Epithelial cell of proximal tubule (primary cell): Measurements from ENCODE around the gene KMT2E. TPM values are rescaled to one million over a fixed set of nuclear protein-coding genes. Genes with fewer than 3 reads are reported as not detected.

Source experiments
- DNase-seq: peaks from one replicate; pipeline ENCODE4 v3.0.0-alpha.2; 2011; ENCODE audit warnings: low read depth
- H3K4me3 ChIP-seq: 2 replicates; pipeline ENCODE4 v1.5.1; 2011; ENCODE audit warnings: low read depth, mild to moderate bottlenecking, low read length
- total RNA-seq: library from RNA; depleted of rRNA; stranded (reverse); fragments of >200 nt; gene quantifications from 2 replicates; pipeline ENCODE4 v1.2.3, GENCODE V29; 2015
- TF ChIP-seq, protein P1 (sequence below): conservative IDR thresholded peaks from 2 replicates; pipeline ENCODE4 v1.5.1; 2012; ENCODE audit warnings: low read depth, mild to moderate bottlenecking, low read length

KMT2E gene
- total RNA-seq, 1 donor from 2014 or later, result 46.4 TPM

DNA sequence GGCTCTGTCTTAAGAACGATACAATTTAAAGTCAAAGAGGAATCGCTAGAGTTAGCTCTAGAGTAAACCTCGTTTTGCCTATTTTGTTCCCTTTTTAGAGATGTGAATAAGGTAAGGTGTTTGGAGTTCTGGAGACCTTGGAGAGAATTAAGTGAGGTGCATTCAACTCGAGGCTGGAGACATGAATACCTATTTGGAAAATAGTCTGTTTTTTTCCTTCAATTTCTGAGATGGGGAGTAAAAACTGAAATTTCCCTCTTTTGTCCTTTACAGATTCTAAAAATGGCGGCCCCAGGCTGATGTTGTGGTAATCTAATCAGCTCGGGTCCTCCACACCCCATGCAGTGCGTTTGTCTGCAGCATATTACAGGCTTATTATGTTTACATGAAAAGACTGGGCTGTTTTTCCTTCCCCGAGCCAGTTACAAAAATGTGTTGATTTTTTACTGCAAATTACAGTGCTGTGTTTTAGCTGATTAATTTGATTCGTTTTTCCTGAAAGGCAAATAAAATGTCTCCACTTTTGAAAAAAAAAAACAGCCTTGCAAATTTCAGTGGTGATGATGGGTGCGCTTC is 1.5 kb downstream of the KMT2E start:
- TF ChIP-seq, protein P1, sequence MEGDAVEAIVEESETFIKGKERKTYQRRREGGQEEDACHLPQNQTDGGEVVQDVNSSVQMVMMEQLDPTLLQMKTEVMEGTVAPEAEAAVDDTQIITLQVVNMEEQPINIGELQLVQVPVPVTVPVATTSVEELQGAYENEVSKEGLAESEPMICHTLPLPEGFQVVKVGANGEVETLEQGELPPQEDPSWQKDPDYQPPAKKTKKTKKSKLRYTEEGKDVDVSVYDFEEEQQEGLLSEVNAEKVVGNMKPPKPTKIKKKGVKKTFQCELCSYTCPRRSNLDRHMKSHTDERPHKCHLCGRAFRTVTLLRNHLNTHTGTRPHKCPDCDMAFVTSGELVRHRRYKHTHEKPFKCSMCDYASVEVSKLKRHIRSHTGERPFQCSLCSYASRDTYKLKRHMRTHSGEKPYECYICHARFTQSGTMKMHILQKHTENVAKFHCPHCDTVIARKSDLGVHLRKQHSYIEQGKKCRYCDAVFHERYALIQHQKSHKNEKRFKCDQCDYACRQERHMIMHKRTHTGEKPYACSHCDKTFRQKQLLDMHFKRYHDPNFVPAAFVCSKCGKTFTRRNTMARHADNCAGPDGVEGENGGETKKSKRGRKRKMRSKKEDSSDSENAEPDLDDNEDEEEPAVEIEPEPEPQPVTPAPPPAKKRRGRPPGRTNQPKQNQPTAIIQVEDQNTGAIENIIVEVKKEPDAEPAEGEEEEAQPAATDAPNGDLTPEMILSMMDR, result no peak
- DNase-seq, result no peak

DNA sequence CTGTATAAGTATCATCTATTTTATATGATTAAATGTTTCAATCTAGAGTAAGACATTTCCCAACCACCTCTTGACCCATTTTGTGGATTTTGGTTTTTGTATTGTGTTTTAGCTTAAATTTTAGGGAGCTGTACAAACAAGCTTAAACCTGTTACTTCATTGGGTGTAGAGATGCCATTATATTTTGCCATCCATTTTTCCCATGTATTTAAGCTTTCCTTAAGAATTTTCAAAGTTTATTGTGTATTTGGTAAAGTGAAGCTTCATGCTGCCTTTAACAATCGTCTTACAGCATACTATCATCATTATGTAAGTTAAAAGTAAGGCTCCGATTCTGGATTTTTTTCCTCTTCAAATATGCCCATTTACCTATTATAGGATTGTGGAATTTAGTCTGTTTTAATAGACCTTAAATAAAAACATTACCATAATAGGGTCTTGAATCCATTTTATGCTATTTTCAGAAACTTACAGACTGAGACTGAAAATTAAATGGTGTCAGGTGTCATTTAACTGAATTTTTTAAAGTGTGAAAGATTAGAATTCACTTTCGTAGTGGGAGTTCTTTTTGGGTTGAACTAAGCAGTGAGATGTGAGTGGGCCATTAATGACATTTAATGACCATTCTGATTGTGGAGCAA is 2.2 kb downstream of the KMT2E start:
- H3K4me3 ChIP-seq, result peak overlapping the region; percentile 90
- DNase-seq, result no peak
- TF ChIP-seq, protein P1, result no peak

More for the DNA sequence above, 1.5 kb downstream of the KMT2E start:
- peak overlapping the region; percentile 90 for H3K4me3 ChIP-seq

GRCh38 chr7:105016709-105017656 is 3.0 kb downstream of the KMT2E start:
- H3K4me3 ChIP-seq, result peak overlapping the region; percentile 90
- DNase-seq, result no peak
- TF ChIP-seq, protein P1, result no peak

DNA sequence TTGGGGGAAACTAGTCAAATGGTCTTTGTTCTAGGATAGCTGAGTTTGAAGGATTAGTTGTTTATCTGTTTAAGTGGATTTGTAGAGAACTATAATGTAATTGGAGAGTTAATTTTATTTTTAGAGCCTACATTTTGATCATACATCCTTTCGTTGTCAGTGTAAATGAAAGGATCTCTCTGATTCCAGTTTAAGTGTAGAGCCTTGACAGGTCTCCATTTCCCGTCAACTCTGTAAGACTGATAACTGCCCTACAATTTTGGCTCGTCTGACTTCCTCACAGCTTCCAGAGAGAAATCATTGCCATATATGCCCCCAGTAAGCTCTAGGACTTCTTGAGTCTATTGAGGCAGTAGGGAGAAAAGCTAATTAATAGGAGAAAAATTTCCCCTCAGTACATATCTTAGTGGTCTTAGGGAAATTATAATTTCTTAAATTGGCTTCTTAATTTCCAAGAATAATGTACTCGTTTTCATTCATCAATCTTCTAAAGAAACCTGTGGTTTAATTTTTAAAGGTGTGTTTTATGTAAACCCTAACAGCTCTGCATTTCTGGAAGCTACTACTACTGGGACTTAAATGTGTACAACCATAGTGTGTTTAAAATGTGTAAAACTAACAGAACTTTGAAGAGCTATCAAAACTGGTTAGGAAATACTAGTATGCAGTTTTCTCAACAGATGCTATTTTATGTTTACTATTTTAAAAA is 3.8 kb downstream of the KMT2E start:
- TF ChIP-seq, protein P1, result no peak
- H3K4me3 ChIP-seq, result peak overlapping the region; percentile 90
- DNase-seq, result no peak

DNA sequence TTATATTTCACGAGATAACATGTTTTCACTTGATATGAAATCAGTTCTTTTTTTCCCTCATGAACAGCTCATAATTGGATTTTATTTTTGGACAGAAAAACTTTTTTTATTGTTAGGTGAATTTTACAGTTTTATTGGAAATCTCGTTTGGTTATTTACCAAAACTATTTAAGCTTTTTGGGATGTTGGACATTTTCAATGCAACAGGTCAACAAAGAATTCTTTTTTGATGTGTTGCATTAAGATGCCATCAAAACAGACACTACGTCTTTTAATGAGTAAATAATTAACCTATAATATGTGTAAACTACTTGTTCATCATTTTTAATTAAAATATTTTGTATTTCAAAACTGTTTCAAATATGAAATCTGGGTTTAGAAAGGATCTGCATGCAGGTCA is 5.3 kb downstream of the KMT2E start:
- no peak for DNase-seq
- TF ChIP-seq, protein P1, result no peak
- H3K4me3 ChIP-seq, result no peak overlapping the region

DNA sequence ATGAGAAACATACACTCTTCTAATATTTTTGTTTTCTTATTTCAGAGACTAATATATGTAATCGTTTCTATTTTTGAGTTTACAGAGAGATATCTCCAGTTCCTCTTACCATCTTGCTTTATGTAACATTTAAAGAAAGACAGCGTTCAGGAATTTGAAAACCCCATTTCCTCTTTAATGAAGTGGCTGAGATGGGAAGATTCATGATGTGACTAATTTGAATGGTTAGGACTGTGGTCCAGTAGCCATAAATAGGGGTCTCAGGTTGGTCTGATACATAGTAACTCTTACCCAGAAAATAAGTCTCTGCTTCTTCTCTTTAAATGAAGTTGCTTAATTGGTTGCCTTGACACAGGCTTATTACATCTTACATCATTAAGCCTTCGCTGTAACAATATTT is 6.9 kb downstream of the KMT2E start:
- DNase-seq, result no peak
- H3K4me3 ChIP-seq, result no peak overlapping the region
- TF ChIP-seq, protein P1, result no peak
